K562 (cell line): ENCODE results near the gene GPR37L1. TPM values are rescaled to one million over a fixed set of nuclear protein-coding genes. Genes with fewer than 3 reads are reported as not detected.

ENCODE experiments used
- CHD1 ChIP-seq: fragments of 200-600 bp; sonication (generic); IDR thresholded peaks from one replicate; pipeline ENCODE4 v1.6.1; 2012; ENCODE audit warnings: mild to moderate bottlenecking, moderate library complexity, low read length, inconsistent platforms
- CHD7 ChIP-seq: fragments of 200-600 bp; sonication (generic); IDR thresholded peaks from one replicate; pipeline ENCODE4 v1.6.1; 2012; ENCODE audit warnings: mild to moderate bottlenecking, low read depth, low read length, inconsistent platforms
- DDX20 ChIP-seq: fragments of 450-650 bp; IDR thresholded peaks from 2 replicates; pipeline ENCODE4 v1.6.1; 2016; ENCODE audit warnings: missing genetic modification characterization, low read depth, mild to moderate bottlenecking, missing compliant biosample characterization, moderate library complexity
- DPF2 ChIP-seq: fragments of 450-650 bp; IDR thresholded peaks from 2 replicates; pipeline ENCODE4 v1.6.1; 2016
- GABPB2 ChIP-seq: fragments of 250-450 bp; sonication (Bioruptor Pico); conservative IDR thresholded peaks from 2 replicates; pipeline ENCODE4 v1.5.1; 2021; ENCODE audit warnings: mild to moderate bottlenecking
- LEF1 ChIP-seq: fragments of 450-650 bp; IDR thresholded peaks from 2 replicates; pipeline ENCODE4 v1.6.1; 2016; ENCODE audit warnings: mild to moderate bottlenecking
- MCM7 ChIP-seq, 2 experiments: fragments of 450-650 bp; IDR thresholded peaks; 2 replicates each; pipeline ENCODE4 v1.6.1; 2016 to 2018
- NUFIP1 ChIP-seq: fragments of 450-650 bp; IDR thresholded peaks from 2 replicates; pipeline ENCODE4 v1.6.1; 2018; ENCODE audit not compliant: partially characterized antibody
- PTTG1 ChIP-seq: fragments of 450-650 bp; IDR thresholded peaks from 2 replicates; pipeline ENCODE4 v1.6.1; 2016; ENCODE audit warnings: low read depth, mild to moderate bottlenecking, missing genetic modification characterization, missing compliant biosample characterization
- SIN3B ChIP-seq: fragments of 450-650 bp; IDR thresholded peaks from 2 replicates; pipeline ENCODE4 v1.6.1; 2017; ENCODE audit warnings: low read depth, mild to moderate bottlenecking, moderate library complexity
- ZBTB34 ChIP-seq: fragments of 250-450 bp; sonication (Bioruptor Pico); IDR thresholded peaks from 2 replicates; pipeline ENCODE4 v1.8.0; 2021; ENCODE audit warnings: mild to moderate bottlenecking, moderate library complexity
- ZNF224 ChIP-seq: sonication (generic); formaldehyde crosslinking; IDR thresholded peaks from 2 replicates; pipeline ENCODE4 v1.8.0; 2022; ENCODE audit warnings: mild to moderate bottlenecking, missing genetic modification reagents
- ZNF444 ChIP-seq: fragments of 250-450 bp; sonication (Bioruptor Pico); IDR thresholded peaks from 2 replicates; pipeline ENCODE4 v1.4.0; 2020; ENCODE audit warnings: mild to moderate bottlenecking, moderate library complexity
- polyA plus RNA-seq, 8 experiments: library from polyadenylated mRNA; depleted of rRNA in 4 of 8; stranded (reverse) in 5 of 8; unstranded in 3 of 8; fragments of >200 nt; fragmentation: Nextera tagmentation in 2 of 8; fragmentation: Illumina TruSeq in 1 of 8; extraction: Ambion mirVana in 2 of 8; extraction: Trizol in 1 of 8; gene quantifications; 2 replicates each; pipeline versions ENCODE4 v1.2.1 to v1.2.3, GENCODE V29; 2011 to 2014; ENCODE audit warnings: inconsistent platforms in 1 of 8, missing spikeins in 1 of 8
- total RNA-seq, 7 experiments: library from RNA; depleted of rRNA in 6 of 7; stranded (reverse); fragments of >200 nt in 6 of 7; fragmentation: Illumina TruSeq in 2 of 7; extraction: Trizol in 2 of 7; gene quantifications; 2 replicates each; pipeline versions ENCODE4 v1.2.1 to v1.2.3, GENCODE V29; 2011 to 2021; ENCODE audit warnings: low replicate concordance in 1 of 7
- TF ChIP-seq, protein P1 (sequence below): fragments of 450-650 bp; formaldehyde crosslinking; IDR thresholded peaks from 2 replicates; pipeline ENCODE4 v1.4.0; 2022; ENCODE audit warnings: missing genetic modification characterization

Gene GPR37L1
- total and polyA plus RNA-seq, 9 of the 15 experiments (the other 6 are each of a cell fraction or from before 2014, with no cell fraction given), result not detected

- no peak; the same call in 1 of the 2 replicates for TF ChIP-seq GABPB2
- peak; percentile 21 for TF ChIP-seq NUFIP1
- TF ChIP-seq DPF2, result 0 out of 2 replicates have a peak, but pooled peaks have one; percentile 70
- peak; percentile 48; the same call in 1 of the 2 replicates for TF ChIP-seq PTTG1
- TF ChIP-seq, protein P1, sequence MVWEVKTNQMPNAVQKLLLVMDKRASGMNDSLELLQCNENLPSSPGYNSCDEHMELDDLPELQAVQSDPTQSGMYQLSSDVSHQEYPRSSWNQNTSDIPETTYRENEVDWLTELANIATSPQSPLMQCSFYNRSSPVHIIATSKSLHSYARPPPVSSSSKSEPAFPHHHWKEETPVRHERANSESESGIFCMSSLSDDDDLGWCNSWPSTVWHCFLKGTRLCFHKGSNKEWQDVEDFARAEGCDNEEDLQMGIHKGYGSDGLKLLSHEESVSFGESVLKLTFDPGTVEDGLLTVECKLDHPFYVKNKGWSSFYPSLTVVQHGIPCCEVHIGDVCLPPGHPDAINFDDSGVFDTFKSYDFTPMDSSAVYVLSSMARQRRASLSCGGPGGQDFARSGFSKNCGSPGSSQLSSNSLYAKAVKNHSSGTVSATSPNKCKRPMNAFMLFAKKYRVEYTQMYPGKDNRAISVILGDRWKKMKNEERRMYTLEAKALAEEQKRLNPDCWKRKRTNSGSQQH (CRISPR knock-in tag), result peak; percentile 95
- TF ChIP-seq SIN3B, result no peak
- TF ChIP-seq MCM7 (IDR thresholded peaks at IDR 0.05), result 0 out of 4 replicates have a peak, but pooled peaks of 1 of the 2 experiments have one; percentile 75
- TF ChIP-seq CHD1, result peak; percentile 83
- TF ChIP-seq ZNF444 (CRISPR knock-in tag), result peak; percentile 11; the same call in 1 of the 2 replicates
- TF ChIP-seq ZBTB34 (CRISPR knock-in tag), result no peak
- 0 out of 2 replicates have a peak, but pooled peaks have one; percentile 1 for TF ChIP-seq DDX20
- TF ChIP-seq CHD7, result no peak
- no peak; the same call in 1 of the 2 replicates for TF ChIP-seq ZNF224 (CRISPR knock-in tag)
- TF ChIP-seq LEF1, result peak; percentile 58; the same call in 1 of the 2 replicates
Observed at GRCh38 chr1:202159534-202160371, 37.0 kb downstream of the GPR37L1 start (continued).
